Prostate gland (tissue), 2 donors: ENCODE data around the gene MCHR1.

Source experiments
- POLR2A ChIP-seq: fragments of 450-650 bp; IDR thresholded peaks from one replicate; pipeline ENCODE4 v1.6.1; 2016; ENCODE audit warnings: antibody characterized with exemption, mild to moderate bottlenecking
- TF ChIP-seq, protein P1 (sequence below), 4 experiments: fragments of 200-600 bp in 2 of 4; fragments of 450-650 bp in 2 of 4; sonication (generic) in 2 of 4; IDR thresholded peaks; 1 replicate in 3 of 4; 2 replicates in 1 of 4; pipeline ENCODE4 v1.5.1; 2016 to 2019; ENCODE audit warnings: antibody characterized with exemption in 4 of 4, mild to moderate bottlenecking in 2 of 4, moderate library complexity in 2 of 4

DNA sequence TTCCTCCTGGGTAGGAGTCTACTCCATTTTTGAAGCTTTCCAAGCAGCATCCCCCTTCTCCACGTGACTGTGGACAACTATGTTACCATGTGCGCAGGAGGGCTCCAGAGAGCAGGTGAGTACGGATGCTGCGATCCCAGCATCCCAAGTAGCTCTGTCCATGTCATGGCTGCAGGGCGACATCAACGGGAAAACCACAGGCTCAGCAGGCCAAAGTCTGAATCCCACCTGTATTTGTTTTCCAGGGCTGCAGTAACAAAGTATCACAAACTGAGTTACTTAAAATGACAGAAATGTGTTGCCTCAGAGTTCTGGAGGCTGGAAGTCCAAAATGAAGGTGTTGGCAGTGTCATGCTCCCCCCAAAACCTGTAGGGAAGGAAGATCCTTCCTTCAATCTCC, 40.3 kb downstream of the MCHR1 start:
- TF ChIP-seq, protein P1, sequence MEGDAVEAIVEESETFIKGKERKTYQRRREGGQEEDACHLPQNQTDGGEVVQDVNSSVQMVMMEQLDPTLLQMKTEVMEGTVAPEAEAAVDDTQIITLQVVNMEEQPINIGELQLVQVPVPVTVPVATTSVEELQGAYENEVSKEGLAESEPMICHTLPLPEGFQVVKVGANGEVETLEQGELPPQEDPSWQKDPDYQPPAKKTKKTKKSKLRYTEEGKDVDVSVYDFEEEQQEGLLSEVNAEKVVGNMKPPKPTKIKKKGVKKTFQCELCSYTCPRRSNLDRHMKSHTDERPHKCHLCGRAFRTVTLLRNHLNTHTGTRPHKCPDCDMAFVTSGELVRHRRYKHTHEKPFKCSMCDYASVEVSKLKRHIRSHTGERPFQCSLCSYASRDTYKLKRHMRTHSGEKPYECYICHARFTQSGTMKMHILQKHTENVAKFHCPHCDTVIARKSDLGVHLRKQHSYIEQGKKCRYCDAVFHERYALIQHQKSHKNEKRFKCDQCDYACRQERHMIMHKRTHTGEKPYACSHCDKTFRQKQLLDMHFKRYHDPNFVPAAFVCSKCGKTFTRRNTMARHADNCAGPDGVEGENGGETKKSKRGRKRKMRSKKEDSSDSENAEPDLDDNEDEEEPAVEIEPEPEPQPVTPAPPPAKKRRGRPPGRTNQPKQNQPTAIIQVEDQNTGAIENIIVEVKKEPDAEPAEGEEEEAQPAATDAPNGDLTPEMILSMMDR (IDR thresholded peaks at IDR 0.05): no peak
- no peak for TF ChIP-seq POLR2A
